Neural cell (in vitro differentiated cells): ENCODE data around the gene PARD3B.

Experiments
- EP300 ChIP-seq: fragments of 450-650 bp; conservative IDR thresholded peaks from 2 replicates; pipeline ENCODE4 v1.6.1; 2014; ENCODE audit warnings: antibody characterized with exemption, mild to moderate bottlenecking, moderate library complexity; ENCODE audit not compliant: poor library complexity, severe bottlenecking
- EZH2 ChIP-seq: fragments of 200-600, 300-800 bp; shearing (Covaris generic), sonication (generic); IDR thresholded peaks from 2 replicates; pipeline ENCODE4 v1.6.1; 2014; ENCODE audit warnings: antibody characterized with exemption, low read length, borderline replicate concordance, mild to moderate bottlenecking; ENCODE audit not compliant: insufficient read depth, poor library complexity, severe bottlenecking
- MXI1 ChIP-seq: fragments of 450-650 bp; conservative IDR thresholded peaks from 2 replicates; pipeline ENCODE4 v1.6.1; 2014; ENCODE audit warnings: antibody characterized with exemption, mild to moderate bottlenecking; ENCODE audit not compliant: poor library complexity, severe bottlenecking
- POLR2AphosphoS5 ChIP-seq: IDR thresholded peaks from 2 replicates; pipeline ENCODE4 v1.6.1; 2012
- RAD21 ChIP-seq: fragments of 450-650 bp; conservative IDR thresholded peaks from 2 replicates; pipeline ENCODE4 v1.6.1; 2014; ENCODE audit warnings: antibody characterized with exemption, mild to moderate bottlenecking, moderate library complexity
- SMC3 ChIP-seq: fragments of 450-650 bp; conservative IDR thresholded peaks from 2 replicates; pipeline ENCODE4 v1.6.1; 2014; ENCODE audit warnings: antibody characterized with exemption, mild to moderate bottlenecking, moderate library complexity; ENCODE audit not compliant: poor library complexity
- TAF1 ChIP-seq: IDR thresholded peaks from 2 replicates; pipeline ENCODE4 v1.6.1; 2012; ENCODE audit warnings: low read depth
- TF ChIP-seq, protein P1 (sequence below): fragments of 450-650 bp; IDR thresholded peaks from 2 replicates; pipeline ENCODE4 v1.5.1; 2014; ENCODE audit warnings: antibody characterized with exemption, mild to moderate bottlenecking, moderate library complexity; ENCODE audit not compliant: poor library complexity, severe bottlenecking
- TF ChIP-seq, protein P2 (sequence below): IDR thresholded peaks from 2 replicates; pipeline ENCODE4 v1.6.1; 2012; ENCODE audit warnings: borderline replicate concordance

DNA sequence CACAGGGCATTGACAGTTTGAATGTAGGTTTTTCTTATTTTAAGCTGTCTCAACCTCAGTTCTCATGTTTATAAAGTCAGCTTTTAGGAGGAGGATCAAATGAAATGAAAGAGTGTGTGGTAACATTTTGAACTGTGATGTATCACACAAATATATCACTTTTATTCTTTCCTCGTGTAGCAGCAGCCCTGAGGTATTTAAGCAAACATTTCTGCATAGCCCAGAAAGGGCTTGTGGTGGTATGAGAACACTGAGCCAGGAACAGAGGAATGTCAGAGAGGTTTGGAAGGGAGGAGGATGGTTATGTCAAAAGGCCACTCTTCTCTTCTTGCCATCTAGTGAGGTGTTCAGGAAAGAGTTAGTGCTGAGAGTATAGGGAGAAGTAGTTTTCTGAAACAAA, 150.2 kb downstream of the PARD3B start:
- TF ChIP-seq, protein P1, sequence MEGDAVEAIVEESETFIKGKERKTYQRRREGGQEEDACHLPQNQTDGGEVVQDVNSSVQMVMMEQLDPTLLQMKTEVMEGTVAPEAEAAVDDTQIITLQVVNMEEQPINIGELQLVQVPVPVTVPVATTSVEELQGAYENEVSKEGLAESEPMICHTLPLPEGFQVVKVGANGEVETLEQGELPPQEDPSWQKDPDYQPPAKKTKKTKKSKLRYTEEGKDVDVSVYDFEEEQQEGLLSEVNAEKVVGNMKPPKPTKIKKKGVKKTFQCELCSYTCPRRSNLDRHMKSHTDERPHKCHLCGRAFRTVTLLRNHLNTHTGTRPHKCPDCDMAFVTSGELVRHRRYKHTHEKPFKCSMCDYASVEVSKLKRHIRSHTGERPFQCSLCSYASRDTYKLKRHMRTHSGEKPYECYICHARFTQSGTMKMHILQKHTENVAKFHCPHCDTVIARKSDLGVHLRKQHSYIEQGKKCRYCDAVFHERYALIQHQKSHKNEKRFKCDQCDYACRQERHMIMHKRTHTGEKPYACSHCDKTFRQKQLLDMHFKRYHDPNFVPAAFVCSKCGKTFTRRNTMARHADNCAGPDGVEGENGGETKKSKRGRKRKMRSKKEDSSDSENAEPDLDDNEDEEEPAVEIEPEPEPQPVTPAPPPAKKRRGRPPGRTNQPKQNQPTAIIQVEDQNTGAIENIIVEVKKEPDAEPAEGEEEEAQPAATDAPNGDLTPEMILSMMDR: no peak
- TF ChIP-seq EP300 (no peak), EZH2 (no peak), TAF1 (no peak), POLR2AphosphoS5 (no peak), RAD21 (no peak), MXI1 (no peak), SMC3 (no peak)
- TF ChIP-seq, protein P2, sequence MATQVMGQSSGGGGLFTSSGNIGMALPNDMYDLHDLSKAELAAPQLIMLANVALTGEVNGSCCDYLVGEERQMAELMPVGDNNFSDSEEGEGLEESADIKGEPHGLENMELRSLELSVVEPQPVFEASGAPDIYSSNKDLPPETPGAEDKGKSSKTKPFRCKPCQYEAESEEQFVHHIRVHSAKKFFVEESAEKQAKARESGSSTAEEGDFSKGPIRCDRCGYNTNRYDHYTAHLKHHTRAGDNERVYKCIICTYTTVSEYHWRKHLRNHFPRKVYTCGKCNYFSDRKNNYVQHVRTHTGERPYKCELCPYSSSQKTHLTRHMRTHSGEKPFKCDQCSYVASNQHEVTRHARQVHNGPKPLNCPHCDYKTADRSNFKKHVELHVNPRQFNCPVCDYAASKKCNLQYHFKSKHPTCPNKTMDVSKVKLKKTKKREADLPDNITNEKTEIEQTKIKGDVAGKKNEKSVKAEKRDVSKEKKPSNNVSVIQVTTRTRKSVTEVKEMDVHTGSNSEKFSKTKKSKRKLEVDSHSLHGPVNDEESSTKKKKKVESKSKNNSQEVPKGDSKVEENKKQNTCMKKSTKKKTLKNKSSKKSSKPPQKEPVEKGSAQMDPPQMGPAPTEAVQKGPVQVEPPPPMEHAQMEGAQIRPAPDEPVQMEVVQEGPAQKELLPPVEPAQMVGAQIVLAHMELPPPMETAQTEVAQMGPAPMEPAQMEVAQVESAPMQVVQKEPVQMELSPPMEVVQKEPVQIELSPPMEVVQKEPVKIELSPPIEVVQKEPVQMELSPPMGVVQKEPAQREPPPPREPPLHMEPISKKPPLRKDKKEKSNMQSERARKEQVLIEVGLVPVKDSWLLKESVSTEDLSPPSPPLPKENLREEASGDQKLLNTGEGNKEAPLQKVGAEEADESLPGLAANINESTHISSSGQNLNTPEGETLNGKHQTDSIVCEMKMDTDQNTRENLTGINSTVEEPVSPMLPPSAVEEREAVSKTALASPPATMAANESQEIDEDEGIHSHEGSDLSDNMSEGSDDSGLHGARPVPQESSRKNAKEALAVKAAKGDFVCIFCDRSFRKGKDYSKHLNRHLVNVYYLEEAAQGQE: no peak
